KMS-11 (cell line): ENCODE data around the gene DMRT2.

Experiments used
- H2AFZ ChIP-seq: fragments of 200-600 bp; sonication (generic); 2 replicates; pipeline ENCODE4 v1.6.1; 2016; ENCODE audit warnings: antibody characterized with exemption, mixed run types, low read depth
- H3K27ac ChIP-seq: fragments of 200-600 bp; sonication (generic); 2 replicates; pipeline ENCODE4 v1.6.1; 2016; ENCODE audit warnings: mild to moderate bottlenecking, mixed run types
- H3K27me3 ChIP-seq: fragments of 200-600 bp; sonication (generic); 2 replicates; pipeline ENCODE4 v1.6.1; 2017; ENCODE audit warnings: mild to moderate bottlenecking, low read depth, mixed run types, moderate library complexity; ENCODE audit not compliant: insufficient read depth
- H3K36me3 ChIP-seq: fragments of 200-600 bp; sonication (generic); 2 replicates; pipeline ENCODE4 v1.6.1; 2017; ENCODE audit warnings: mild to moderate bottlenecking, mixed run types; ENCODE audit not compliant: insufficient read depth
- H3K4me1 ChIP-seq: fragments of 200-600 bp; sonication (generic); 2 replicates; pipeline ENCODE4 v1.6.1; 2016; ENCODE audit warnings: mild to moderate bottlenecking, low read depth, mixed run types; ENCODE audit not compliant: poor library complexity, severe bottlenecking
- H3K4me2 ChIP-seq: fragments of 200-600 bp; sonication (generic); 2 replicates; pipeline ENCODE4 v1.7.0; 2016; ENCODE audit warnings: mild to moderate bottlenecking, mixed run types
- H3K4me3 ChIP-seq: fragments of 200-600 bp; sonication (generic); IDR thresholded peaks from 2 replicates; pipeline ENCODE4 v1.6.1; 2017; ENCODE audit warnings: low read depth, low read length, mixed read lengths; ENCODE audit not compliant: insufficient read depth
- H3K79me2 ChIP-seq: fragments of 200-600 bp; sonication (generic); 2 replicates; pipeline ENCODE4 v1.6.1; 2016; ENCODE audit warnings: low read depth, mixed run types; ENCODE audit not compliant: insufficient read depth
- H3K9ac ChIP-seq: fragments of 200-600 bp; sonication (generic); 2 replicates; pipeline ENCODE4 v1.6.1; 2016; ENCODE audit warnings: mild to moderate bottlenecking, mixed run types
- H4K20me1 ChIP-seq: fragments of 200-600 bp; sonication (generic); 2 replicates; pipeline ENCODE4 v1.6.1; 2016; ENCODE audit warnings: mild to moderate bottlenecking, mixed run types; ENCODE audit not compliant: insufficient read depth
- CTCF ChIP-seq: fragments of 200-600 bp; sonication (generic); conservative IDR thresholded peaks from 2 replicates; pipeline ENCODE4 v1.6.1; 2017; ENCODE audit warnings: low read depth, mild to moderate bottlenecking, antibody characterized with exemption, low read length, moderate library complexity, mixed read lengths

The DMRT2 gene

GRCh38 chr9:1007312-1007711 lies 42.8 kb upstream of the DMRT2 start:
- no peaks in the 10 kb centered on the region for H3K36me3 ChIP-seq
- no peaks in the 10 kb centered on the region for H3K79me2 ChIP-seq
- no peaks in the 10 kb centered on the region for H3K27me3 ChIP-seq
- H3K4me1 ChIP-seq, result peaks cover 15% of the 10 kb centered on the region
- H4K20me1 ChIP-seq, result no peaks in the 10 kb centered on the region
- H3K9ac ChIP-seq, result no peak overlapping the region
- H3K27ac ChIP-seq, result no peak overlapping the region
- TF ChIP-seq CTCF, result no peak
- no peak overlapping the region for H2AFZ ChIP-seq
- H3K4me2 ChIP-seq, result no peak overlapping the region
- no peak overlapping the region for H3K4me3 ChIP-seq

- TF ChIP-seq CTCF, result no peak
- no peak overlapping the region for H3K4me3 ChIP-seq
- H3K27ac ChIP-seq, result no peak overlapping the region
- no peak overlapping the region for H3K4me2 ChIP-seq
- peaks cover 15% of the 10 kb centered on the region for H3K4me1 ChIP-seq
- H3K9ac ChIP-seq, result no peak overlapping the region
- no peaks in the 10 kb centered on the region for H3K79me2 ChIP-seq
- no peak overlapping the region for H2AFZ ChIP-seq
- no peaks in the 10 kb centered on the region for H4K20me1 ChIP-seq
- no peaks in the 10 kb centered on the region for H3K36me3 ChIP-seq
- no peaks in the 10 kb centered on the region for H3K27me3 ChIP-seq
These were observed 41.9 kb upstream of the DMRT2 start for GRCh38 chr9:1008216-1008615.

DNA sequence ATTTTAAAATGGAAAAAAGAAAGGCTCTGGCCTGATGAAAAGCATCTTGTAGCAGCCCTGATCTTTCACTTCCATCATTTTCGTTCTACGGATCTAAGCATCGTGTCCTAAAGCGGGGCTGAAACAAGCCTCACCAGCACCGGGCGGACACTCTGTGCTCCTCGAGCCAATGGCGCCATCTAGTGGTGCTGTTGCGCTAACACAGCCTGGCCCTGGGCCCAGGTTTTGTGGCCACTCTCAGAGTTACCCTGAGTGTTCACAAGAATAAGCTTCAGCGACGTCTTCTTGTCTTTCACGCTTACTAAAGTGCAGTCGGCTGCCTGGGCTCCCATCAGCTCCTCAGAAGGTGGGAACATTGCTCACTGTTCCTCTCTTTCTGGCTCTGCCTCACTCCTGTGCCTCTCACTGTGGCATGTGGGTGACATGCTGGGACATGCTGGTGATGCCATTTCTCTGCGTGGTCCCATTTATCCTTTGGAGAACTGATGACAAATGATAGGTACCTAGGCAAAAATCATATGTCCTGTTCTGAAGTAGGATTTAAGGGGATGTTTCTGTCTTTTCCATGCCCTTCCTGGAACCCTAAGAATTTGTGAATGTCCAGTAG lies 41.0 kb upstream of the DMRT2 start:
- no peak overlapping the region; the same call in 1 of the 2 replicates for H3K4me2 ChIP-seq
- peak overlapping the region; percentile 43 for H2AFZ ChIP-seq
- no peak overlapping the region for H3K9ac ChIP-seq
- no peak overlapping the region for H3K27ac ChIP-seq
- TF ChIP-seq CTCF, result peak; percentile 94
- H3K36me3 ChIP-seq, result no peaks in the 10 kb centered on the region
- no peaks in the 10 kb centered on the region for H3K79me2 ChIP-seq
- H4K20me1 ChIP-seq, result no peaks in the 10 kb centered on the region
- H3K4me3 ChIP-seq, result no peak overlapping the region
- H3K27me3 ChIP-seq, result no peaks in the 10 kb centered on the region
- peaks cover 15% of the 10 kb centered on the region for H3K4me1 ChIP-seq

DNA sequence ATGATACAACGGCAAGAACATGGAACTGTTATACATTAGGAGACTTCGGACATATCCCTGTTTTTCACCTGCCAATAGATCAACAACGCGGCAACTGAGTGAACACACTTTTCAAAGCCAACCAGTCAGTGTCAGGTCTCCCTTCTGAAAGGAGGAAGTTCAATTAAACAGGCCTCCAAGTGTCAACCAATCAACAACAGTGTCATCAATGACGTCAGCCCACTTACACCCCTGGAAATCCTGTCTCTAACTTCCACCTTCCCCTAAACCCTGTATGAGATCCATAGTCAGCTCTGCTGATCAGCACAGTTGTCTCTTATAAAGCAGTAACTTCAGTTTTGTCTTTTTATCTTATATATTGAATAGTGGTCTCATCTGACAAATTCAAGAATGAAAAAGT lies 37.1 kb upstream of the DMRT2 start:
- no peaks in the 10 kb centered on the region for H3K27me3 ChIP-seq
- no peaks in the 10 kb centered on the region for H3K36me3 ChIP-seq
- TF ChIP-seq CTCF, result no peak
- H3K79me2 ChIP-seq, result no peaks in the 10 kb centered on the region
- H4K20me1 ChIP-seq, result no peaks in the 10 kb centered on the region
- H3K9ac ChIP-seq, result no peak overlapping the region
- no peak overlapping the region for H2AFZ ChIP-seq
- no peak overlapping the region for H3K27ac ChIP-seq
- H3K4me2 ChIP-seq, result no peak overlapping the region
- peaks cover 9% of the 10 kb centered on the region for H3K4me1 ChIP-seq
- no peak overlapping the region for H3K4me3 ChIP-seq
